Keratinocyte (primary cell): ENCODE measurements around the gene PPIP5K2.

Source experiments
- EZH2 ChIP-seq: IDR thresholded peaks from one replicate; pipeline ENCODE4 v1.6.1; 2012; ENCODE audit warnings: inconsistent platforms, mild to moderate bottlenecking, low read length, moderate library complexity
- TF ChIP-seq, protein P1 (sequence below), 3 experiments: IDR thresholded peaks in 1 of 3; conservative IDR thresholded peaks in 1 of 3; optimal IDR thresholded peaks in 1 of 3; 2 replicates in 2 of 3; 3 replicates in 1 of 3; pipeline versions ENCODE3 to v1.5.1; 2011; ENCODE audit warnings: low read length in 3 of 3, mild to moderate bottlenecking in 3 of 3, moderate library complexity in 2 of 3, control low read depth in 1 of 3, inconsistent platforms in 1 of 3; ENCODE audit not compliant: insufficient read depth in 2 of 3; ENCODE audit errors: extremely low read depth in 1 of 3

DNA sequence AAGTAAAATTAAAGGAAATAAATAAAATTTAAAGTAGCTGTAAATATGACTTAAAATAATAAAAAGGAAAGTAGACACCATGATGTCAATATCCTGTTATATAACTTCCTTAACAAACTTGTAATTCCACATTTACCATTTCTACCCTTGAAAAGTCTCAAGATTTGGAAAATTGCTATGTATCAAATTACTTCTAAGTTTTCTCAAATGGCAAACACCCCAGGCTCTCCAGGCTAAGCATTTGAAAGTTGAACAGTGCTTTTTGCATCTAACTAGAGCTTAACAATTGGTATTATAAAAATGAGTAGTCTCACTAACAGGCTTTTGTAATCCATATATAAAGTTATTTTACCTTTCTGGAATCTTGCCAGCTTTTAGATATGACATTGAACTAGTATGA is 97.0 kb downstream of the PPIP5K2 start:
- TF ChIP-seq, protein P1, sequence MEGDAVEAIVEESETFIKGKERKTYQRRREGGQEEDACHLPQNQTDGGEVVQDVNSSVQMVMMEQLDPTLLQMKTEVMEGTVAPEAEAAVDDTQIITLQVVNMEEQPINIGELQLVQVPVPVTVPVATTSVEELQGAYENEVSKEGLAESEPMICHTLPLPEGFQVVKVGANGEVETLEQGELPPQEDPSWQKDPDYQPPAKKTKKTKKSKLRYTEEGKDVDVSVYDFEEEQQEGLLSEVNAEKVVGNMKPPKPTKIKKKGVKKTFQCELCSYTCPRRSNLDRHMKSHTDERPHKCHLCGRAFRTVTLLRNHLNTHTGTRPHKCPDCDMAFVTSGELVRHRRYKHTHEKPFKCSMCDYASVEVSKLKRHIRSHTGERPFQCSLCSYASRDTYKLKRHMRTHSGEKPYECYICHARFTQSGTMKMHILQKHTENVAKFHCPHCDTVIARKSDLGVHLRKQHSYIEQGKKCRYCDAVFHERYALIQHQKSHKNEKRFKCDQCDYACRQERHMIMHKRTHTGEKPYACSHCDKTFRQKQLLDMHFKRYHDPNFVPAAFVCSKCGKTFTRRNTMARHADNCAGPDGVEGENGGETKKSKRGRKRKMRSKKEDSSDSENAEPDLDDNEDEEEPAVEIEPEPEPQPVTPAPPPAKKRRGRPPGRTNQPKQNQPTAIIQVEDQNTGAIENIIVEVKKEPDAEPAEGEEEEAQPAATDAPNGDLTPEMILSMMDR (optimal IDR thresholded peaks at IDR 0.05 in 1 of 3, IDR thresholded peaks at IDR 0.05 in 1 of 3, conservative IDR thresholded peaks at IDR 0.05 in 1 of 3; ENCODE audit: extremely low read depth in 1 of 3, insufficient read depth in 2 of 3, low read length in 3 of 3) = no peak
- TF ChIP-seq EZH2 = no peak
